Smooth muscle cell (in vitro differentiated cells): ENCODE results near the gene USP5. TPM values are rescaled to one million over a fixed set of nuclear protein-coding genes. Genes with fewer than 3 reads are reported as not detected.

Source experiments
- DNase-seq: peaks from one replicate; lab custom pipeline; 2025; ENCODE audit not compliant: unreplicated experiment; lab: John Stamatoyannopoulos, UW
- H2AFZ ChIP-seq: fragments of 200-600 bp; sonication (generic); 2 replicates; pipeline ENCODE4 v1.6.0; 2016; ENCODE audit warnings: antibody characterized with exemption, low read depth, mild to moderate bottlenecking
- H3F3A ChIP-seq: fragments of 200-600 bp; sonication (generic); 2 replicates; pipeline ENCODE4 v1.6.0; 2017; ENCODE audit warnings: antibody characterized with exemption, low read depth
- H3K27ac ChIP-seq: fragments of 200-600 bp; sonication (generic); 2 replicates; pipeline ENCODE4 v1.5.1; 2016; ENCODE audit warnings: low read depth, mild to moderate bottlenecking
- H3K27me3 ChIP-seq: fragments of 200-600 bp; sonication (generic); 2 replicates; pipeline ENCODE4 v1.6.1; 2016; ENCODE audit warnings: low read depth, mild to moderate bottlenecking
- H3K36me3 ChIP-seq: fragments of 200-600 bp; sonication (generic); 2 replicates; pipeline ENCODE4 v1.5.1; 2016; ENCODE audit warnings: low read depth
- H3K4me1 ChIP-seq: fragments of 200-600 bp; sonication (generic); 2 replicates; pipeline ENCODE4 v1.5.1; 2016; ENCODE audit warnings: low read depth
- H3K4me2 ChIP-seq: fragments of 200-600 bp; sonication (generic); 2 replicates; pipeline ENCODE4 v1.6.0; 2016; ENCODE audit warnings: mild to moderate bottlenecking
- H3K4me3 ChIP-seq: fragments of 200-600 bp; sonication (generic); 2 replicates; pipeline ENCODE4 v1.5.1; 2016; ENCODE audit warnings: mild to moderate bottlenecking
- H3K79me2 ChIP-seq: fragments of 200-600 bp; sonication (generic); 2 replicates; pipeline ENCODE4 v1.6.0; 2016; ENCODE audit warnings: low read depth, mild to moderate bottlenecking
- H3K9ac ChIP-seq: fragments of 200-600 bp; sonication (generic); 2 replicates; pipeline ENCODE4 v1.6.0; 2016; ENCODE audit warnings: low read depth
- H3K9me3 ChIP-seq: fragments of 200-600 bp; sonication (generic); replicated peaks from 2 replicates; pipeline ENCODE4 v1.5.1; 2016; ENCODE audit warnings: low read depth
- H4K20me1 ChIP-seq: fragments of 200-600 bp; sonication (generic); 2 replicates; pipeline ENCODE4 v1.6.0; 2016; ENCODE audit warnings: low read depth
- CTCF ChIP-seq: fragments of 200-600 bp; sonication (generic); IDR thresholded peaks from 2 replicates; pipeline ENCODE4 v1.5.1; 2017; ENCODE audit warnings: borderline replicate concordance, mild to moderate bottlenecking, antibody characterized with exemption; ENCODE audit not compliant: insufficient read depth, poor library complexity, severe bottlenecking
- WGBS: methylation state at CpG from one replicate; pipeline ENCODE4 v1.1.7; 2016; ENCODE audit warnings: low lambda C conversion rate; 5-methylcytosine and 5-hydroxymethylcytosine counted together
- polyA plus RNA-seq: library from polyadenylated mRNA; unstranded; fragments of >200 nt; fragmentation: Nextera tagmentation; extraction: Ambion mirVana; gene quantifications from 2 replicates; pipeline ENCODE4 v1.2.1, GENCODE V29; 2016
- total RNA-seq: library from RNA; depleted of rRNA; stranded (reverse); fragments of >200 nt; gene quantifications from 2 replicates; pipeline ENCODE4 v1.2.3, GENCODE V29; 2014

Gene USP5
- total RNA-seq (51.3 and 52.5 TPM in 2 replicates), polyA plus RNA-seq (63.1 and 64.9 TPM in 2 replicates)

- H2AFZ ChIP-seq, result peak within 1 kb of the TSS; percentile 65
- DNase-seq, result peak; percentile 98
- H3K79me2 ChIP-seq, result peaks cover 20% of the 10 kb centered on the region
- peaks cover 7% of the 10 kb centered on the region for H3F3A ChIP-seq
- H3K4me2 ChIP-seq, result peak within 1 kb of the TSS; percentile 84
- peak within 1 kb of the TSS; percentile 35 for H3K9ac ChIP-seq
- WGBS, result under 1% methylated on average over 59 of the region's 65 CpGs
- H3K9me3 ChIP-seq, result no peaks in the 10 kb centered on the region
- H3K36me3 ChIP-seq, result no peaks in the 10 kb centered on the region
- no peaks in the 10 kb centered on the region for H3K27me3 ChIP-seq
- H3K4me3 ChIP-seq, result peak within 1 kb of the TSS; percentile 69
- TF ChIP-seq CTCF, result no peak
- peak within 1 kb of the TSS; percentile 82 for H3K27ac ChIP-seq
- peaks cover 3% of the 10 kb centered on the region for H4K20me1 ChIP-seq
- no peaks in the 10 kb centered on the region for H3K4me1 ChIP-seq
These were observed at the start of gene USP5 for GRCh38 chr12:6851921-6852650. Gene USP5 (plus strand): TSS chr12:6852150. CDS start chr12:6852180, 30 bp downstream.

DNA sequence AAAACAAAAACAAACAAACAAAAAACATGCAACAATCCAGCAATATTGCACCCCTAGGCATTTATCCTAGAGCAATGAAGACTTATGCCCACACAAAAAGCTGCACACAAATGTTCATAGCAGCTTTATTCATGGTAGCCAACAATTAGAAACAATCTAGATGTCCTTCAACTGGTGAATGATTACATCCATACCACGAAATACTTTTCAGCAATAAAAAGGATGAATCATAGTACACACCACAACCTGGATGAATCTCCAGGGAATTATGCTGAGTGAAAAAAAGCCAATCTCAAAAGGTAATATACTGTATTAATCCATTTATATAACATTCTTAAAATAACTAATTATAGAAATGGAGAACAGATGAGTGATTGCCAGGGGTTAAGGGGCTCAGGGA lies 44.8 kb upstream of the USP5 start:
- Histone ChIP-seq H3K4me2 (no peak overlapping the region), H3K9ac (no peak overlapping the region), H3K27ac (no peak overlapping the region), H3K9me3 (no peaks in the 10 kb centered on the region), H3K36me3 (no peaks in the 10 kb centered on the region), H3F3A (no peaks in the 10 kb centered on the region), H2AFZ (no peak overlapping the region), H4K20me1 (no peaks in the 10 kb centered on the region), H3K4me3 (no peak overlapping the region), H3K27me3 (no peaks in the 10 kb centered on the region), H3K79me2 (no peaks in the 10 kb centered on the region), H3K4me1 (no peaks in the 10 kb centered on the region)
- no peak for DNase-seq
- whole genome bisulfite sequencing, result 75% methylated on average over 1 of the region's 1 CpG
- no peak for TF ChIP-seq CTCF

DNA sequence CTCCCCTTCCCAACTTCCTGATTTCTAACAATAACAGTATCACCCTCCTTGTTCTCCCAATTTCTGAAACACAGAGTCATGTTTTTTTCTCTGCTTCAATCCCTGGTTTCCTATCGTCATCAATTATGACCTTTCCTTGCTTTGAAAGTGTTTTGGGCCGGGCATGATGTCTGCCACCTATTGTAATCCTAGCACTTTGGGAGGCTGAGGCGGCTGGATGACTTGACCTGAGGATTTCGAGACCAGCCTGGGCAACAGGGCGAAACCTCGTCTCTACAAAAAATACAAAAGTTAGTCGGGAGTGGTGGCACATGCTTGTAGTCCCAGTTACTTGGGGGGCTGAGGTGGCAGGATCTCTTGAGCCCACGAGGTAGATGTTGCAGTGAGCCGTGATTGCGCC lies 42.9 kb upstream of the USP5 start:
- DNase-seq, result no peak
- no peak for TF ChIP-seq CTCF
- Histone ChIP-seq H3K4me3 (no peak overlapping the region), H3K9me3 (no peaks in the 10 kb centered on the region), H3K79me2 (no peaks in the 10 kb centered on the region), H3K27me3 (no peaks in the 10 kb centered on the region), H3K4me1 (no peaks in the 10 kb centered on the region), H3K9ac (no peak overlapping the region), H3K27ac (no peak overlapping the region), H3K4me2 (no peak overlapping the region), H3F3A (no peaks in the 10 kb centered on the region), H4K20me1 (no peaks in the 10 kb centered on the region), H2AFZ (no peak overlapping the region), H3K36me3 (no peaks in the 10 kb centered on the region)
- WGBS, result 87% methylated on average over 10 of the region's 10 CpGs

GRCh38 chr12:6810758-6811157 lies 41.2 kb upstream of the USP5 start:
- H3K4me2 ChIP-seq, result no peak overlapping the region
- H3K9me3 ChIP-seq, result no peaks in the 10 kb centered on the region
- WGBS, result 80% methylated on average over 1 of the region's 1 CpG
- no peak overlapping the region for H3K4me3 ChIP-seq
- no peak for TF ChIP-seq CTCF
- no peak for DNase-seq
- no peak overlapping the region for H3K27ac ChIP-seq
- no peaks in the 10 kb centered on the region for H4K20me1 ChIP-seq
- no peaks in the 10 kb centered on the region for H3K36me3 ChIP-seq
- H3K4me1 ChIP-seq, result no peaks in the 10 kb centered on the region
- no peak overlapping the region for H2AFZ ChIP-seq
- no peaks in the 10 kb centered on the region for H3F3A ChIP-seq
- no peaks in the 10 kb centered on the region for H3K79me2 ChIP-seq
- no peak overlapping the region for H3K9ac ChIP-seq
- H3K27me3 ChIP-seq, result no peaks in the 10 kb centered on the region
